ENCODE measurements around the gene TIMELESS. TPM values are rescaled to one million over a fixed set of nuclear protein-coding genes. Genes with fewer than 3 reads are reported as not detected.

Gene TIMELESS
- polyA plus RNA-seq, 2 of the 4 experiments (the other 2 are of a cell fraction) = 17.6 to 60.1 TPM

- ChIA-PET POLR2A (no interaction called here), CTCF (interaction anchor here (1.3 kb wide), 1 partner anchor 89 kb away, joined by 4 read pairs; no protein-coding TSS in a partner anchor)
- no peak for ATAC-seq
- peaks cover 8% of the 10 kb centered on the region; the same call in 1 of the 3 replicates for H3K9me3 ChIP-seq
- no peak for TF ChIP-seq ELK1 (IDR thresholded peaks at IDR 0.05; ENCODE audit: low read depth, low read length)
- no peak for TF ChIP-seq RCOR1 (IDR thresholded peaks at IDR 0.05; ENCODE audit: low read depth, low read length)
- no peak for TF ChIP-seq FOSB (CRISPR knock-in tag; IDR thresholded peaks at IDR 0.05)
- TF ChIP-seq HOXB13 (CRISPR knock-in tag; IDR thresholded peaks at IDR 0.05; ENCODE audit: low read depth) = no peak
- no peak for TF ChIP-seq FOSL2 (IDR thresholded peaks at IDR 0.05)
- no peak for TF ChIP-seq FOSL2 (CRISPR knock-in tag; IDR thresholded peaks at IDR 0.05)
- TF ChIP-seq RNF2 (IDR thresholded peaks at IDR 0.05; ENCODE audit: borderline replicate concordance, low read depth) = no peak
- TF ChIP-seq CBX2 (IDR thresholded peaks at IDR 0.05; ENCODE audit: borderline replicate concordance, low read depth) = no peak
- no peak for TF ChIP-seq JUN (IDR thresholded peaks at IDR 0.05)
- no peak for TF ChIP-seq TP53 (CRISPR knock-in tag; IDR thresholded peaks at IDR 0.05)
- TF ChIP-seq RAD21 (conservative IDR thresholded peaks at IDR 0.05 in 1 of 2, IDR thresholded peaks at IDR 0.05 in 1 of 2) = no peak
- 68% methylated on average over 7 of the region's 7 CpGs for WGBS (ENCODE audit: missing lambda C conversion rate)
- DNase-seq (ENCODE audit: low read depth in 1 of 2, low spot score in 1 of 2) = no peak
- FAIRE-seq = no peak
- H3K4me3 ChIP-seq = no peak overlapping the region
- H3K4me1 ChIP-seq = no peaks in the 10 kb centered on the region
- H3K4me2 ChIP-seq = no peak overlapping the region
- no peak overlapping the region for H3K27ac ChIP-seq
These were observed 74.3 kb downstream of the TIMELESS start for GRCh38 chr12:56374726-56375597.

- Histone ChIP-seq H3K9me3 (peaks cover 8% of the 10 kb centered on the region; the same call in 1 of the 3 replicates), H3K27ac (no peak overlapping the region), H3K4me1 (no peaks in the 10 kb centered on the region), H3K4me2 (no peak overlapping the region), H3K4me3 (no peak overlapping the region)
- ChIA-PET POLR2A (no interaction called here), CTCF (interaction anchor here (0.7 kb wide), 1 partner anchor 26 kb away, joined by 3 read pairs; no protein-coding TSS in a partner anchor)
- no peak for DNase-seq (ENCODE audit: low read depth in 1 of 2, low spot score in 1 of 2)
- ATAC-seq = no peak
- 87% methylated on average over 1 of the region's 1 CpG for WGBS (ENCODE audit: missing lambda C conversion rate)
- FAIRE-seq = no peak
- TF ChIP-seq PBX3 (IDR thresholded peaks at IDR 0.05) (no peak), KDM1A (IDR thresholded peaks at IDR 0.05; ENCODE audit: low read depth) (no peak), MAFK (IDR thresholded peaks at IDR 0.05; ENCODE audit: partially characterized antibody) (no peak)
These were observed 75.7 kb downstream of the TIMELESS start for GRCh38 chr12:56373515-56373914.

GRCh38 chr12:56366948-56367347, 82.3 kb downstream of the TIMELESS start:
- H3K27ac ChIP-seq = no peak overlapping the region
- no peak for FAIRE-seq
- WGBS (ENCODE audit: missing lambda C conversion rate) = 68% methylated on average over 3 of the region's 3 CpGs
- no peak for DNase-seq (ENCODE audit: low read depth in 1 of 2, low spot score in 1 of 2)
- POLR2A ChIA-PET = interaction anchor here (0.7 kb wide), 1 partner anchor 51 kb away, joined by 3 read pairs; the partner anchor contains the start of gene CNPY2
- CTCF ChIA-PET = interaction anchor here (0.5 to 2.8 kb wide), 2 partner anchors 97 to 176 kb away, joined by 3 to 6 read pairs; no protein-coding TSS in a partner anchor
- H3K4me2 ChIP-seq = no peak overlapping the region
- H3K4me1 ChIP-seq = no peaks in the 10 kb centered on the region
- H3K9me3 ChIP-seq = no peaks in the 10 kb centered on the region
- no peak overlapping the region for H3K4me3 ChIP-seq
- peak in 1 of 2 experiments; percentile 38; a peak in 3 of 6 replicates for ATAC-seq
- TF ChIP-seq FOXS1 (CRISPR knock-in tag; IDR thresholded peaks at IDR 0.05) (no peak), ZC3H11A (IDR thresholded peaks at IDR 0.05) (no peak), CTCF (IDR thresholded peaks at IDR 0.05) (no peak), CEBPB (IDR thresholded peaks at IDR 0.05) (no peak), MYC (IDR thresholded peaks at IDR 0.05; ENCODE audit: borderline replicate concordance, low read length) (no peak), MAFK (IDR thresholded peaks at IDR 0.05; ENCODE audit: partially characterized antibody) (no peak), RCOR1 (IDR thresholded peaks at IDR 0.05; ENCODE audit: low read depth, low read length) (no peak), KDM5A (IDR thresholded peaks at IDR 0.05) (no peak), CHD2 (IDR thresholded peaks at IDR 0.05; ENCODE audit: low read length, partially characterized antibody) (no peak), HOXA7 (CRISPR knock-in tag; IDR thresholded peaks at IDR 0.05) (no peak), RAD21 (conservative IDR thresholded peaks at IDR 0.05 in 1 of 2, IDR thresholded peaks at IDR 0.05 in 1 of 2) (no peak), CBX8 (IDR thresholded peaks at IDR 0.05) (no peak), RARB (CRISPR knock-in tag; IDR thresholded peaks at IDR 0.05) (no peak), JUNB (IDR thresholded peaks at IDR 0.05) (no peak), NFE2L2 (conservative IDR thresholded peaks at IDR 0.05; ENCODE audit: low read length) (no peak), NR3C1 (IDR thresholded peaks at IDR 0.05) (no peak)

All from A549 (cell line).